Endodermal cell (in vitro differentiated cells): ENCODE results near the gene SLC35F6. TPM values are rescaled to one million over a fixed set of nuclear protein-coding genes. Genes with fewer than 3 reads are reported as not detected.

Experiments used
- DNase-seq: peaks from one replicate; pipeline ENCODE4 v3.0.0-alpha.2; 2017
- H3K27ac ChIP-seq: 2 replicates; pipeline ENCODE4 v1.5.1; 2013; ENCODE audit warnings: mild to moderate bottlenecking, low read depth, low read length, moderate library complexity
- H3K27me3 ChIP-seq: 2 replicates; pipeline ENCODE4 v1.6.1; 2013; ENCODE audit warnings: mild to moderate bottlenecking, low read length, moderate library complexity; ENCODE audit not compliant: insufficient read depth, control insufficient read depth, poor library complexity, severe bottlenecking
- H3K36me3 ChIP-seq: 2 replicates; pipeline ENCODE4 v1.7.0; 2013; ENCODE audit warnings: mild to moderate bottlenecking, low read length, moderate library complexity; ENCODE audit not compliant: control insufficient read depth, insufficient read depth
- H3K4me1 ChIP-seq: one replicate; pipeline ENCODE4 v1.7.0; 2013; ENCODE audit warnings: low read length; ENCODE audit not compliant: control insufficient read depth, insufficient read depth
- H3K4me3 ChIP-seq: 2 replicates; pipeline ENCODE4 v1.5.1; 2013; ENCODE audit warnings: mild to moderate bottlenecking, low read length, moderate library complexity
- H3K9ac ChIP-seq: 2 replicates; pipeline ENCODE4 v1.6.1; 2013; ENCODE audit warnings: mild to moderate bottlenecking, low read length, moderate library complexity; ENCODE audit not compliant: poor library complexity, severe bottlenecking; ENCODE audit errors: extremely low read depth
- H3K9me3 ChIP-seq: 2 replicates; pipeline ENCODE4 v1.6.1; 2013; ENCODE audit warnings: mild to moderate bottlenecking, low read length, moderate library complexity; ENCODE audit not compliant: control insufficient read depth
- H3K27ac Mint-ChIP-seq: 2 replicates; pipeline ENCODE4 v1.8.0; 2020; ENCODE audit warnings: mixed read lengths
- H3K27me3 Mint-ChIP-seq: 2 replicates; pipeline ENCODE4 v1.8.0; 2021; ENCODE audit warnings: mild to moderate bottlenecking, mixed read lengths; ENCODE audit not compliant: insufficient read depth
- H3K36me3 Mint-ChIP-seq: 2 replicates; pipeline ENCODE4 v1.8.0; 2020; ENCODE audit warnings: low read depth, mixed read lengths
- H3K4me1 Mint-ChIP-seq: 2 replicates; pipeline ENCODE4 v1.8.0; 2020; ENCODE audit warnings: mixed read lengths
- H3K4me3 Mint-ChIP-seq: 2 replicates; pipeline ENCODE4 v1.8.0; 2020; ENCODE audit warnings: mild to moderate bottlenecking, moderate library complexity, mixed read lengths
- H3K9me3 Mint-ChIP-seq: 2 replicates; pipeline ENCODE4 v1.8.0; 2020; ENCODE audit warnings: mild to moderate bottlenecking, mixed read lengths
- CTCF ChIP-seq: fragments of 200-600 bp; sonication (generic); conservative IDR thresholded peaks from 2 replicates; pipeline ENCODE4 v1.5.0; 2021; ENCODE audit warnings: antibody characterized with exemption, mild to moderate bottlenecking
- WGBS, 2 experiments: methylation state at CpG; one replicate each; pipeline versions ENCODE4 v1.1.5 to v1.1.7; 2013; ENCODE audit warnings: missing lambda C conversion rate in 2 of 2, mixed read lengths in 1 of 2; ENCODE audit not compliant: insufficient coverage in 1 of 2, insufficient read length in 1 of 2; 5-methylcytosine and 5-hydroxymethylcytosine counted together
- total RNA-seq, 2 donors: library from RNA; stranded (reverse); fragmentation: NEBNext Ultra II Directional in 1 of 2; extraction: Animal tissue kit (Norgen Biotek cat#: 25700) in 1 of 2; gene quantifications; 2 replicates in 1 of 2; 3 replicates in 1 of 2; pipeline ENCODE4 v1.2.1, GENCODE V29; 2021

SLC35F6 gene
- total RNA-seq, 2 donors from 2014 or later, result 23.3 to 24.8 TPM

DNA sequence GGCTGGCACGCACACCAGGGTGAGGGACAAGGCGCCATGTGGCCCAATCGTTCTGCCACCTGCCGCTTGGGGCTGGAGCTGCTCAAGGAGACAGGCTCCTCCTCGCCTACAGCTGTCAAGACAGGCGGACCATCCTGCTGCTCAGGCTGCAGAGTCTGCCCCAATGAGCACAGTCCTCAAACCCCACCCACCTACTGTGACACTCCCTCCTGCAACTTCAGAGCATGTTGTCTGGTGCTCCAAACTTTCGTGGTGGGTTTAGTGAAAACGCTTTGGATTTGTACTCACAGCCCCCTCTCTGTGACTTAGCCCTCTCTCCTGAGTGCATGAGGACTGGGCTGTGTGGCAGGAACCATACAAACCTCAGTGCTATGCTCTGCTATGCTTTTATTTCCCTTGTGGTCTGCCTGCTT lies 23.2 kb upstream of the SLC35F6 start:
- peak; percentile 34 for TF ChIP-seq CTCF
- Mint-ChIP-seq H3K4me1 (peaks cover 7% of the 10 kb centered on the region), H3K9me3 (no peaks in the 10 kb centered on the region), H3K27me3 (no peaks in the 10 kb centered on the region), H3K27ac (no peak overlapping the region), H3K36me3 (no peaks in the 10 kb centered on the region), H3K4me3 (no peak overlapping the region)
- Histone ChIP-seq H3K36me3 (no peaks in the 10 kb centered on the region), H3K27ac (no peak overlapping the region), H3K27me3 (no peaks in the 10 kb centered on the region), H3K9ac (no peak overlapping the region), H3K9me3 (no peaks in the 10 kb centered on the region), H3K4me3 (no peak overlapping the region), H3K4me1 (no peaks in the 10 kb centered on the region)
- peak; percentile 81 for DNase-seq
- 84% methylated on average over 8 of the region's 8 CpGs for WGBS, 2 experiments

DNA sequence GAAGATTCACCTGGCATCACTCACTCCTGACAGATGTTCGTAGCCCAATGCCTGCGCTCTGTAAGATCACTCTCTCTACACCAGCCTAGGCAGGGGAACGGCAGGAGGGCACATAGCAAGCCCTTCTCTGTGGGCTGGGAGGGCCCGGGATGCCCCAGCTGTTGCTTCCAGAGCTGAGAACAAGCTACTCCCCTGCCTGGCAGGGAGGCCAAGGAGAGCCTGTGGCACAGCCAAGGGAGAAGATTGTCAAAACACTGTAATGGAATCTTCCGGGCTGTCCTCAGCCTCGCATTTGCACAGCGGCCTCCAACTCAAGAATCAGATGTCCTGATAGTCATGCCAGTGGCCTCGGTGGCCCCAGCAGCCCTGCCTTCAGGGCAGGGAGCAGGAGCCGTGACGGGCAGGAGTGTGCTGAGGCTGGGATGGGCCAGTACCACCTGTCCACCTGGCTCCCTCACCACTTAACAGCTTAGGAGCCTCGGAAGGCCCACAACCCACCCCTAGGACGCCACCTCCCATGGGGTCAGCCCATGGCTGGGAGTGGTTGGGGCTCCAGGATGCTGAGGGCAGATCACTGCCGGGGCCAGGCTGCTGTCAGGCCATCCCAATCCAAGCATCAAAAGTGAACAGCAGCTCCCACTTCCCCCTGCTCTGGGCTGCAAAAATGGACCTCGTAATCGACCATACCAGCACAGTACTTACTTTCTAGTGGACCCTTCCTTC lies 21.9 kb upstream of the SLC35F6 start:
- H3K36me3 Mint-ChIP-seq, result no peaks in the 10 kb centered on the region
- WGBS, 2 experiments, result 88 to 92% methylated on average over 5 to 15 of the region's 15 CpGs

DNA sequence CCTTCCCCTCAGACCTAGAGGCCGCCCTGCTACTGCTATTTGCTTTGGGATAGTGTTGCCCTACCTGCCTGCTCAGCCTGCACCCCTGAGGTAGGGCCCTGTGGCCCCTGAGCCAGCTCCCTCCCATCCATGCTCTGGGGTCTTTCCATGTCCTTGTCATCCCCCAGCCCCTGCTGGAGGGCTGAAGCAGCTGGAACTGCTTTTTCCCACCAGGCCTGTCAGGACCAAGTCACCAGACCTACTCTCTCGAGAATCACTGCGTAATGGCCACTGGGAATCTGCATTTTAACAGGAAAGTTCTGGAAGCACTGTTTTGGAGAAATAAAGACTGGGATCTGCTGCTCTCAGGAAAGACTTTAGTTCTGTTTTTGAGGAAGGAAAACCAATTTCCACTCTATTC lies 20.2 kb upstream of the SLC35F6 start:
- H3K9me3 ChIP-seq, result no peaks in the 10 kb centered on the region
- Mint-ChIP-seq H3K9me3 (no peaks in the 10 kb centered on the region), H3K27ac (no peak overlapping the region), H3K4me3 (no peak overlapping the region), H3K36me3 (no peaks in the 10 kb centered on the region), H3K4me1 (peaks cover 2% of the 10 kb centered on the region), H3K27me3 (peaks cover 3% of the 10 kb centered on the region)
- DNase-seq, result no peak
- no peak overlapping the region for H3K27ac ChIP-seq
- TF ChIP-seq CTCF, result no peak
- WGBS, 2 experiments, result 91 to 94% methylated on average over 3 of the region's 3 CpGs
- H3K36me3 ChIP-seq, result no peaks in the 10 kb centered on the region
- no peaks in the 10 kb centered on the region for H3K4me1 ChIP-seq
- H3K9ac ChIP-seq, result no peak overlapping the region
- H3K4me3 ChIP-seq, result no peak overlapping the region
- no peaks in the 10 kb centered on the region for H3K27me3 ChIP-seq

More for the DNA sequence above, 21.9 kb upstream of the SLC35F6 start:
- DNase-seq, result no peak
- H3K9ac ChIP-seq, result no peak overlapping the region
- Mint-ChIP-seq H3K4me1 (peaks cover 7% of the 10 kb centered on the region), H3K4me3 (no peak overlapping the region), H3K27ac (no peak overlapping the region), H3K27me3 (no peaks in the 10 kb centered on the region), H3K9me3 (no peaks in the 10 kb centered on the region)
- H3K27me3 ChIP-seq, result no peaks in the 10 kb centered on the region
- no peak for TF ChIP-seq CTCF
- H3K4me1 ChIP-seq, result no peaks in the 10 kb centered on the region
- H3K9me3 ChIP-seq, result no peaks in the 10 kb centered on the region
- H3K36me3 ChIP-seq, result no peaks in the 10 kb centered on the region
- H3K27ac ChIP-seq, result no peak overlapping the region
- no peak overlapping the region for H3K4me3 ChIP-seq
